ENCODE data around the gene PLEK. TPM values are rescaled to one million over a fixed set of nuclear protein-coding genes. Genes with fewer than 3 reads are reported as not detected.

PLEK gene
- total and polyA plus RNA-seq, 9 of the 15 experiments (the other 6 are each of a cell fraction or from before 2014, with no cell fraction given) = 0.14 to 1.2 (median 0.36) TPM

- TF ChIP-seq SLC30A9 (CRISPR knock-in tag; IDR thresholded peaks at IDR 0.05) (no peak), RNF219 (CRISPR knock-in tag; IDR thresholded peaks at IDR 0.05) (no peak), ADNP (tag; IDR thresholded peaks at IDR 0.05) (no peak), ZNF395 (CRISPR knock-in tag; IDR thresholded peaks at IDR 0.05) (no peak), SMARCA4 (IDR thresholded peaks at IDR 0.05) (no peak), ARID2 (IDR thresholded peaks at IDR 0.05) (no peak), TEAD4 (IDR thresholded peaks at IDR 0.05; ENCODE audit: low read length) (peak; percentile 40; the same call in 1 of the 2 replicates), TEAD4 (CRISPR knock-in tag; IDR thresholded peaks at IDR 0.05; ENCODE audit: borderline replicate concordance) (no peak), TBP (optimal IDR thresholded peaks at IDR 0.05; ENCODE audit: low read depth, low read length) (peak; percentile 87), SRF (CRISPR knock-in tag; IDR thresholded peaks at IDR 0.05) (no peak), MAFF (IDR thresholded peaks at IDR 0.05; ENCODE audit: low read length) (no peak), ZKSCAN3 (CRISPR knock-in tag; IDR thresholded peaks at IDR 0.05) (no peak), EWSR1 (IDR thresholded peaks at IDR 0.05; ENCODE audit: borderline replicate concordance, low read depth, partially characterized antibody) (no peak), ZNF23 (CRISPR knock-in tag; IDR thresholded peaks at IDR 0.05) (no peak), PTRF (tag; IDR thresholded peaks at IDR 0.05) (no peak), RBM17 (IDR thresholded peaks at IDR 0.05; ENCODE audit: borderline replicate concordance, low read depth, low read length) (no peak), KDM5B (IDR thresholded peaks at IDR 0.05; ENCODE audit: insufficient replicate concordance, low read depth, low read length) (no peak), NR0B1 (IDR thresholded peaks at IDR 0.05; ENCODE audit: partially characterized antibody) (no peak), DMBX1 (CRISPR knock-in tag; IDR thresholded peaks at IDR 0.05; ENCODE audit: borderline replicate concordance) (no peak), FOXA3 (CRISPR knock-in tag; conservative IDR thresholded peaks at IDR 0.05 in 1 of 2, IDR thresholded peaks at IDR 0.05 in 1 of 2) (no peak), SETDB1 (IDR thresholded peaks at IDR 0.05; ENCODE audit: low read length) (no peak), ZNF311 (CRISPR knock-in tag; IDR thresholded peaks at IDR 0.05) (no peak)
- TF ChIP-seq, protein P1, sequence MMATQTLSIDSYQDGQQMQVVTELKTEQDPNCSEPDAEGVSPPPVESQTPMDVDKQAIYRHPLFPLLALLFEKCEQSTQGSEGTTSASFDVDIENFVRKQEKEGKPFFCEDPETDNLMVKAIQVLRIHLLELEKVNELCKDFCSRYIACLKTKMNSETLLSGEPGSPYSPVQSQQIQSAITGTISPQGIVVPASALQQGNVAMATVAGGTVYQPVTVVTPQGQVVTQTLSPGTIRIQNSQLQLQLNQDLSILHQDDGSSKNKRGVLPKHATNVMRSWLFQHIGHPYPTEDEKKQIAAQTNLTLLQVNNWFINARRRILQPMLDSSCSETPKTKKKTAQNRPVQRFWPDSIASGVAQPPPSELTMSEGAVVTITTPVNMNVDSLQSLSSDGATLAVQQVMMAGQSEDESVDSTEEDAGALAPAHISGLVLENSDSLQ (IDR thresholded peaks at IDR 0.05) = no peak
- TF ChIP-seq, protein P2, sequence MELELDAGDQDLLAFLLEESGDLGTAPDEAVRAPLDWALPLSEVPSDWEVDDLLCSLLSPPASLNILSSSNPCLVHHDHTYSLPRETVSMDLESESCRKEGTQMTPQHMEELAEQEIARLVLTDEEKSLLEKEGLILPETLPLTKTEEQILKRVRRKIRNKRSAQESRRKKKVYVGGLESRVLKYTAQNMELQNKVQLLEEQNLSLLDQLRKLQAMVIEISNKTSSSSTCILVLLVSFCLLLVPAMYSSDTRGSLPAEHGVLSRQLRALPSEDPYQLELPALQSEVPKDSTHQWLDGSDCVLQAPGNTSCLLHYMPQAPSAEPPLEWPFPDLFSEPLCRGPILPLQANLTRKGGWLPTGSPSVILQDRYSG (tag; conservative IDR thresholded peaks at IDR 0.05; ENCODE audit: low read depth) = no peak
These were observed 61.4 kb downstream of the PLEK start (continued) for GRCh38 chr2:68426446-68426845.
